SU-DHL-6 (cell line): ENCODE measurements around the gene RGS16.

Experiments
- H2AFZ ChIP-seq: fragments of 200-600 bp; sonication (generic); 2 replicates; pipeline ENCODE4 v1.6.1; 2014; ENCODE audit warnings: low read depth, mild to moderate bottlenecking, moderate library complexity, mixed read lengths, antibody characterized with exemption, low read length; ENCODE audit not compliant: severe bottlenecking
- H3F3A ChIP-seq: fragments of 200-600 bp; shearing (Covaris generic); 2 replicates; pipeline ENCODE4 v1.6.0; 2016; ENCODE audit warnings: antibody characterized with exemption, mild to moderate bottlenecking; ENCODE audit not compliant: insufficient read depth
- H3K27ac ChIP-seq: fragments of 200-600 bp; sonication (generic); 2 replicates; pipeline ENCODE4 v1.5.1; 2016; ENCODE audit warnings: low read depth, mild to moderate bottlenecking, low read length, moderate library complexity, mixed read lengths
- H3K27me3 ChIP-seq: fragments of 200-600 bp; sonication (generic), shearing (Covaris generic); 2 replicates; pipeline ENCODE4 v1.6.0; 2014; ENCODE audit warnings: mild to moderate bottlenecking, low read length
- H3K36me3 ChIP-seq: fragments of 200-600 bp; sonication (generic); 2 replicates; pipeline ENCODE4 v1.6.1; 2014; ENCODE audit warnings: mild to moderate bottlenecking, low read length, mixed read lengths
- H3K4me2 ChIP-seq: fragments of 300-600, 200-600 bp; shearing (Covaris generic), sonication (generic); 2 replicates; pipeline ENCODE4 v1.6.0; 2014; ENCODE audit warnings: low read length, low read depth, mild to moderate bottlenecking; ENCODE audit not compliant: poor library complexity, severe bottlenecking
- H3K4me3 ChIP-seq: fragments of 200-600 bp; sonication (generic); 2 replicates; pipeline ENCODE4 v1.5.1; 2014; ENCODE audit warnings: antibody characterized with exemption, low read length, mild to moderate bottlenecking, mixed read lengths; ENCODE audit not compliant: insufficient read depth, poor library complexity, severe bottlenecking
- H3K79me2 ChIP-seq: fragments of 200-600 bp; sonication (generic); 2 replicates; pipeline ENCODE4 v1.6.1; 2014; ENCODE audit warnings: mild to moderate bottlenecking, low read length, moderate library complexity; ENCODE audit not compliant: insufficient read depth
- H3K9ac ChIP-seq: fragments of 200-600 bp; sonication (generic); 2 replicates; pipeline ENCODE4 v1.7.0; 2014; ENCODE audit warnings: mild to moderate bottlenecking, low read length
- H3K9me2 ChIP-seq: fragments of 200-600 bp; sonication (generic); replicated peaks from 2 replicates; pipeline ENCODE4 v1.6.1; 2014; ENCODE audit warnings: low read length; ENCODE audit not compliant: insufficient read depth
- H3K9me3 ChIP-seq: fragments of 200-600 bp; sonication (generic); 2 replicates; pipeline ENCODE4 v1.6.1; 2014; ENCODE audit warnings: low read length, mixed read lengths; ENCODE audit not compliant: insufficient read depth
- H4K20me1 ChIP-seq: fragments of 200-600 bp; sonication (generic); 2 replicates; pipeline ENCODE4 v1.6.1; 2014; ENCODE audit warnings: low read depth, mild to moderate bottlenecking, antibody characterized with exemption, low read length, moderate library complexity, mixed read lengths
- CTCF ChIP-seq: fragments of 200-600 bp; sonication (generic); IDR thresholded peaks from one replicate; pipeline ENCODE4 v1.5.1; 2017; ENCODE audit warnings: antibody characterized with exemption, mild to moderate bottlenecking, low read length, moderate library complexity; ENCODE audit not compliant: insufficient read depth, poor library complexity, severe bottlenecking
- EZH2phosphoT487 ChIP-seq: fragments of 200-600 bp; sonication (generic), shearing (Covaris generic); conservative IDR thresholded peaks from 2 replicates; pipeline ENCODE4 v1.6.1; 2018; ENCODE audit warnings: mild to moderate bottlenecking, antibody characterized with exemption, low read length, moderate library complexity, mixed read lengths

Gene RGS16

DNA sequence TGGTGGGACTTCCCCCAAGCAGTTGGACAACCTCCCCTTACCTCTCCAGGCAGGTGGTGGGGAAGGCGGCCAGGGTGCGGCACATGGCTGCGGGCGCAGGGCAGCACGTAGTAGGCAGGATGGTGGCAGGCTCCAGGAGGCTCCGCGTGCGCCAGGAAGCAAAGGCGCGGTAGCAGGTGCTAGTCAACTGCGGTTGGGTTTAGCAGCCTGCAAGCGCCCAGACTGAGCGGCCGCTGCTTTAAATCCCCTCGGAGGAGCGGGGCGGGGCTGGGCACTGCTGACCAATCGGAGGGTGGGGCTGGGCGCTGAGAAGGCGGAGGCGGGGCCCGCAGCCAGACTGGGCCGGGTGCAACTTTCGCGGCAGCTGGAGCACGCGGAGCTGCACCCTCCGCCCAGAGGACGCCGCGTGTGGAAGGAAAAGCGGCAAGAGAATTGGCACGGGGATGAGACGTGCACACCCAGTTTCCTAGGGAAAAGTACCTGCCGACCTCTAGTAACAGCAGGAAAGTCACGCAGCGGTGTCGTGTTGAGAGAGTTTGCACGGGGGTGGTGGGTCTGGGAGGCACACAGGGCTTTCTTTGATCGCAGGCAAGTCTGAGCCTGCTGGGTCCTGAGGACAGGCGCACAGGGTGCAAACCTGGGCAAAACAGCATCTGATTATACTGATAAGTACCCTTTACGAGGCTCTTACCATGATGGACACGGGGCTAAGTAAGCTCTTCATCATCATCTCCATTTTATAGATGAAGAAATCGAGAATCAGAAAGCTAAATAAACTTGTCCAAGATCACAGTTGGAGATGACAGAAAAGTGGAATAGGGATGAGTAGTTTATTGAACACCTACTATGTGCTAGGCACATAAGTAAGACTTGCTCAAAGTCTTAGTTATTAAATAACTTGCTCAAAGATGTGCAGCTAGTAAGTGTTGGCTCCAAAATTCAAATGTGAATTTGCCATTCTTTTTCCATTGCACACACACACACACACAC is at the start of gene RGS16:
Gene RGS16, minus strand, starts transcription at position 215 of the 990 bp plus-strand sequence. Its CDS starts 130 bp downstream, at position 85.
- H3K9ac ChIP-seq: peak within 1 kb of the TSS; percentile 80
- no peaks in the 10 kb centered on the region for H3K9me3 ChIP-seq
- peak within 1 kb of the TSS; percentile 83 for H3K4me2 ChIP-seq
- no peaks in the 10 kb centered on the region for H3K9me2 ChIP-seq
- no peaks in the 10 kb centered on the region; the same call in 1 of the 2 replicates for H4K20me1 ChIP-seq
- H3K4me3 ChIP-seq: peak within 1 kb of the TSS; percentile 75
- peaks cover 17% of the 10 kb centered on the region for H3F3A ChIP-seq
- H3K36me3 ChIP-seq: no peaks in the 10 kb centered on the region; the same call in none of the 2 replicates
- peak within 1 kb of the TSS; percentile 77 for H2AFZ ChIP-seq
- peaks cover 19% of the 10 kb centered on the region for H3K79me2 ChIP-seq
- no peaks in the 10 kb centered on the region for H3K27me3 ChIP-seq
- TF ChIP-seq CTCF: no peak
- no peak for TF ChIP-seq EZH2phosphoT487
- H3K27ac ChIP-seq: peak within 1 kb of the TSS; percentile 67

GRCh38 chr1:182653986-182654385 is 49.8 kb upstream of the RGS16 start:
- Histone ChIP-seq H3K27me3 (no peaks in the 10 kb centered on the region), H3K27ac (no peak overlapping the region), H3F3A (peaks cover 4% of the 10 kb centered on the region), H3K9me3 (no peaks in the 10 kb centered on the region), H4K20me1 (no peaks in the 10 kb centered on the region), H3K9ac (no peak overlapping the region), H3K36me3 (no peaks in the 10 kb centered on the region), H3K4me2 (no peak overlapping the region), H3K4me3 (no peak overlapping the region), H2AFZ (no peak overlapping the region), H3K9me2 (no peaks in the 10 kb centered on the region), H3K79me2 (no peaks in the 10 kb centered on the region)
- TF ChIP-seq CTCF (no peak), EZH2phosphoT487 (no peak)

DNA sequence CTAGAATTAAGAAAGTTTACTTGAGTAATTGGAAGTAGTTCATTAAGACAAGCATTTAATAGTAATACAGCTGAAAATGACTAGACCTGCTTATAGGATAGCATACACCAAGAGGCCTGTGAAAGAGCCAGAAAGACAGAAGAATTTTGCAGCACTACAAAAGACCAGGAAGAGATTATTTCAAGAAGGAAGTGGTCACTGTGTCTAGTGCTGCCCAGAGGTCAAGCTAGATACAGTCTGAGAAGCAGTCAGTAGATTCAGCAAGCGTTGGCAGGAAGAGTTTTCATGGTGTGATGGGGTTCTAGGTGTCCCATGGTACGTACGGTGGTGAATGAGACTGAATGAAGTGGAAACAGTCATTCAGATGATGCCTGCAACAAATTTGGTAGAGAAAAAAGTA is 48.7 kb upstream of the RGS16 start:
- Histone ChIP-seq H3K27me3 (no peaks in the 10 kb centered on the region), H3K4me2 (no peak overlapping the region), H3F3A (peaks cover 5% of the 10 kb centered on the region), H3K9me2 (no peaks in the 10 kb centered on the region), H3K79me2 (no peaks in the 10 kb centered on the region), H3K9ac (no peak overlapping the region), H3K36me3 (no peaks in the 10 kb centered on the region), H3K4me3 (no peak overlapping the region), H2AFZ (no peak overlapping the region), H3K9me3 (no peaks in the 10 kb centered on the region), H3K27ac (no peak overlapping the region), H4K20me1 (no peaks in the 10 kb centered on the region)
- no peak for TF ChIP-seq EZH2phosphoT487
- TF ChIP-seq CTCF: no peak
